B cell (primary cell): Measurements from ENCODE around the gene PEX13. TPM values are rescaled to one million over a fixed set of nuclear protein-coding genes. Genes with fewer than 3 reads are reported as not detected.

ENCODE experiments used
- ATAC-seq: fragments of 200-7000 bp; cut with Tn5 transposase; one replicate; pipeline ENCODE4 v1.10.0; 2021; ENCODE audit warnings: low read depth, mild to moderate bottlenecking, moderate number of reproducible peaks, moderate library complexity
- CTCF ChIA-PET: fragments of 350-600 bp; sonication (Branson Sonifier 250); formaldehyde crosslinking; loops from one replicate; lab custom pipeline; 2021; ENCODE audit warnings: antibody characterized with exemption, inconsistent platforms; lab: Charles Lee
- POLR2A ChIA-PET: fragments of 350-600 bp; sonication (Branson Sonifier 250); formaldehyde crosslinking; loops from one replicate; lab custom pipeline; 2021; ENCODE audit warnings: antibody characterized with exemption; lab: Charles Lee
- DNase-seq: peaks from one replicate; pipeline ENCODE4 v3.0.0; 2013
- H2AFZ ChIP-seq: 2 replicates; pipeline ENCODE4 v1.6.1; 2012; ENCODE audit warnings: mild to moderate bottlenecking, low read depth, low read length; ENCODE audit not compliant: insufficient read depth, poor library complexity, severe bottlenecking
- H3K27ac ChIP-seq, 2 donors: 1 replicate in 1 of 2; 2 replicates in 1 of 2; pipeline ENCODE4 v1.5.1; 2012 to 2013; ENCODE audit warnings: low read length in 2 of 2, mild to moderate bottlenecking in 2 of 2, moderate library complexity in 1 of 2
- H3K27me3 ChIP-seq, 4 experiments: fragments of 200-600 bp in 1 of 4; sonication (generic) in 1 of 4; replicated peaks in 1 of 4; 1 replicate in 2 of 4; 2 replicates in 2 of 4; pipeline versions ENCODE4 v1.6.1 to v1.7.0; 2013 to 2016; ENCODE audit warnings: low read length in 3 of 4, mild to moderate bottlenecking in 2 of 4, mixed read lengths in 1 of 4, moderate library complexity in 1 of 4; ENCODE audit not compliant: insufficient read depth in 4 of 4, control insufficient read depth in 3 of 4; ENCODE audit errors: control extremely low read depth in 1 of 4
- H3K36me3 ChIP-seq, 2 experiments: replicated peaks in 1 of 2; 1 replicate in 1 of 2; 2 replicates in 1 of 2; pipeline versions ENCODE4 v1.6.1 to v1.7.1; 2013; ENCODE audit warnings: low read length in 1 of 2; ENCODE audit not compliant: insufficient read depth in 2 of 2, control insufficient read depth in 1 of 2; ENCODE audit errors: control extremely low read depth in 1 of 2, extremely low read depth in 1 of 2
- H3K4me1 ChIP-seq, 2 donors: fragments of 200-600 bp in 1 of 2; sonication (generic) in 1 of 2; 1 replicate in 1 of 2; 2 replicates in 1 of 2; pipeline versions ENCODE4 v1.5.1 to v1.6.1; 2013 to 2017; ENCODE audit warnings: low read length in 2 of 2; ENCODE audit not compliant: control insufficient read depth in 2 of 2, insufficient read depth in 2 of 2
- H3K4me2 ChIP-seq: replicated peaks from 2 replicates; pipeline ENCODE3; 2012; ENCODE audit warnings: mild to moderate bottlenecking, low read depth, low read length; ENCODE audit not compliant: poor library complexity, severe bottlenecking
- H3K4me3 ChIP-seq, 5 experiments: fragments of 200-600 bp in 1 of 5; sonication (generic) in 1 of 5; 1 replicate in 3 of 5; 2 replicates in 2 of 5; pipeline versions ENCODE4 v1.5.1 to v1.7.0; 2011 to 2016; ENCODE audit warnings: low read length in 4 of 5, mild to moderate bottlenecking in 4 of 5, low read depth in 2 of 5, control low read depth in 1 of 5, moderate library complexity in 1 of 5; ENCODE audit not compliant: insufficient read depth in 1 of 5; ENCODE audit errors: control extremely low read depth in 1 of 5, extremely low read depth in 1 of 5
- H3K79me2 ChIP-seq: fragments of 200-600 bp; sonication (generic); one replicate; pipeline ENCODE4 v1.6.0; 2016; ENCODE audit warnings: low read length; ENCODE audit not compliant: control insufficient read depth, insufficient read depth
- H3K9ac ChIP-seq: fragments of 200-600 bp; sonication (generic); 2 replicates; pipeline ENCODE4 v1.6.1; 2017; ENCODE audit warnings: mild to moderate bottlenecking, low read length, moderate library complexity
- H3K9me3 ChIP-seq, 3 donors: one replicate each; pipeline versions ENCODE4 v1.6.1 to v1.7.1; 2013; ENCODE audit warnings: low read length in 2 of 3; ENCODE audit not compliant: control insufficient read depth in 2 of 3, insufficient read depth in 1 of 3; ENCODE audit errors: control extremely low read depth in 1 of 3
- H4K20me1 ChIP-seq: 2 replicates; pipeline ENCODE4 v1.6.0; 2012; ENCODE audit warnings: mild to moderate bottlenecking, low read length; ENCODE audit not compliant: insufficient read depth, control insufficient read depth, poor library complexity, severe bottlenecking
- H3K27ac Mint-ChIP-seq: one replicate; pipeline ENCODE4 v1.8.0; 2021; ENCODE audit warnings: mixed read lengths
- H3K27me3 Mint-ChIP-seq: one replicate; pipeline ENCODE4 v1.8.0; 2021; ENCODE audit warnings: mixed read lengths
- H3K4me1 Mint-ChIP-seq: one replicate; pipeline ENCODE4 v1.8.0; 2021; ENCODE audit warnings: mixed read lengths
- H3K4me3 Mint-ChIP-seq: one replicate; pipeline ENCODE4 v1.8.0; 2021; ENCODE audit warnings: mixed read lengths
- H3K9me3 Mint-ChIP-seq: one replicate; pipeline ENCODE4 v1.8.0; 2022; ENCODE audit warnings: mixed read lengths; ENCODE audit not compliant: insufficient read depth
- CTCF ChIP-seq: fragments of 200-600 bp; IDR thresholded peaks from one replicate; pipeline ENCODE4 v1.8.0; 2022; ENCODE audit warnings: antibody characterized with exemption, mild to moderate bottlenecking
- EZH2 ChIP-seq: IDR thresholded peaks from 2 replicates; pipeline ENCODE4 v1.6.1; 2012; ENCODE audit warnings: borderline replicate concordance, low read depth, mild to moderate bottlenecking, moderate library complexity, low read length; ENCODE audit not compliant: insufficient read depth, poor library complexity, severe bottlenecking
- WGBS: methylation state at CpG from one replicate; pipeline ENCODE4 v1.1.5; 2013; ENCODE audit warnings: missing lambda C conversion rate; ENCODE audit not compliant: insufficient coverage; 5-methylcytosine and 5-hydroxymethylcytosine counted together
- intact Hi-C: fragments of 100-400 bp; cut with micrococcal nuclease; formaldehyde crosslinking; loops from one replicate; pipeline ENCODE4 v1.10.0; 2022
- polyA plus RNA-seq: library from polyadenylated mRNA; depleted of rRNA; stranded (reverse); fragments of >200 nt; gene quantifications from 2 replicates; pipeline ENCODE4 v1.2.3, GENCODE V29; 2012
- total RNA-seq, 2 donors: library from RNA; stranded (reverse); fragments of 120-200 nt in 1 of 2; gene quantifications; 1 replicate in 1 of 2; 2 replicates in 1 of 2; pipeline versions ENCODE4 v1.2.3 to v1.2.4, GENCODE V29; 2013 to 2022

The PEX13 gene
- total and polyA plus RNA-seq, 2 donors (not counting 1 experiment from before 2014, with no cell fraction given) = 6.1 to 19.8 TPM

- H3K9me3 Mint-ChIP-seq = no peaks in the 10 kb centered on the region
- no peaks in the 10 kb centered on the region for H3K79me2 ChIP-seq
- TF ChIP-seq CTCF (no peak), EZH2 (no peak)
- H3K4me3 Mint-ChIP-seq = no peak overlapping the region
- H3K4me1 Mint-ChIP-seq = no peaks in the 10 kb centered on the region
- H3K4me2 ChIP-seq = no peak overlapping the region
- intact Hi-C loops = no loop called here
- H3K4me3 ChIP-seq = no peak overlapping the region
- H3K36me3 ChIP-seq = no peaks in the 10 kb centered on the region
- ATAC-seq (no peak), DNase-seq (no peak)
- H3K9ac ChIP-seq = no peak overlapping the region
- H2AFZ ChIP-seq = no peak overlapping the region
- H3K27me3 ChIP-seq = no peaks in the 10 kb centered on the region
- H4K20me1 ChIP-seq = no peaks in the 10 kb centered on the region
- H3K9me3 ChIP-seq = no peaks in the 10 kb centered on the region
- 90% methylated on average over 3 of the region's 8 CpGs for WGBS
- CTCF ChIA-PET = interaction anchor here (0.7 kb wide), 1 partner anchor 37 kb away, joined by 3 read pairs; no protein-coding TSS in a partner anchor
- no peaks in the 10 kb centered on the region for H3K4me1 ChIP-seq
- H3K27ac Mint-ChIP-seq = no peak overlapping the region
- no peaks in the 10 kb centered on the region for H3K27me3 Mint-ChIP-seq
- POLR2A ChIA-PET = interaction anchor here (0.6 to 0.7 kb wide), 2 partner anchors 211 to 539 kb away, joined by 3 to 5 read pairs; no protein-coding TSS in a partner anchor
- no peak overlapping the region for H3K27ac ChIP-seq
Measured at GRCh38 chr2:61091485-61091884, 74.0 kb downstream of the PEX13 start.

- Mint-ChIP-seq H3K27me3 (no peaks in the 10 kb centered on the region), H3K9me3 (no peaks in the 10 kb centered on the region), H3K4me1 (no peaks in the 10 kb centered on the region), H3K27ac (no peak overlapping the region), H3K4me3 (no peak overlapping the region)
- TF ChIP-seq EZH2 (no peak), CTCF (no peak)
- ChIA-PET CTCF (no interaction called here), POLR2A (no interaction called here)
- 92% methylated on average over 2 of the region's 3 CpGs for WGBS
- Histone ChIP-seq H2AFZ (no peak overlapping the region), H3K36me3 (no peaks in the 10 kb centered on the region), H3K4me3 (no peak overlapping the region), H3K79me2 (no peaks in the 10 kb centered on the region), H3K9ac (no peak overlapping the region), H3K4me1 (no peaks in the 10 kb centered on the region), H3K27me3 (no peaks in the 10 kb centered on the region), H3K27ac (no peak overlapping the region), H3K4me2 (no peak overlapping the region), H4K20me1 (no peaks in the 10 kb centered on the region), H3K9me3 (no peaks in the 10 kb centered on the region)
- no peak for ATAC-seq
- intact Hi-C loops = no loop called here
- no peak for DNase-seq
Measured at GRCh38 chr2:61096438-61096837, 78.9 kb downstream of the PEX13 start.
